ENCODE results near the gene PHTF2.

GRCh38 chr7:77917500-77918262 lies 119.1 kb downstream of the PHTF2 start:
- TF ChIP-seq POLR2A (IDR thresholded peaks at IDR 0.05; ENCODE audit: low read depth, low read length) (no peak), TAF1 (IDR thresholded peaks at IDR 0.05; ENCODE audit: low read depth, low read length) (no peak), PAX5 (IDR thresholded peaks at IDR 0.05; ENCODE audit: insufficient read depth, low read length, severe bottlenecking) (no peak), POLR2AphosphoS5 (IDR thresholded peaks at IDR 0.05; ENCODE audit: low read depth, low read length) (no peak), SPI1 (IDR thresholded peaks at IDR 0.05; ENCODE audit: low read depth, low read length) (peak; percentile 75), POU2F2 (IDR thresholded peaks at IDR 0.05; ENCODE audit: low read depth, low read length) (no peak)

Measured in GM12891 (cell line).